ENCODE results near the gene PLEKHG4B. TPM values are rescaled to one million over a fixed set of nuclear protein-coding genes. Genes with fewer than 3 reads are reported as not detected.
"Not testable (repeated sequence)": the region's sequence is repeated elsewhere in the genome, so short reads cannot be mapped to it uniquely, and the experiment has no call there.

The PLEKHG4B gene
- polyA plus RNA-seq, 3 donors = not detected

GRCh38 chr5:213803-214395 is 121.9 kb downstream of the PLEKHG4B start:
- Histone ChIP-seq H4K20me1 (ENCODE audit: insufficient read depth, low read length) (peaks cover 10% of the 10 kb centered on the region), H3K27me3 (ENCODE audit: control insufficient read depth in 2 of 2, insufficient read depth in 2 of 2, low read length in 2 of 2) (no peaks in the 10 kb centered on the region), H3K4me1 (ENCODE audit: control insufficient read depth in 1 of 2, insufficient read depth in 2 of 2, low read length in 2 of 2) (peaks cover 1 to 6% of the 10 kb centered on the region in 2 donors), H3K9ac (ENCODE audit: insufficient read depth, low read length, poor library complexity, severe bottlenecking) (no peak overlapping the region), H3K27ac (ENCODE audit: low read depth in 1 of 2, low read length in 2 of 2) (no peak overlapping the region), H3K36me3 (replicated peaks in 1 of 2; ENCODE audit: control insufficient read depth in 1 of 2, insufficient read depth in 2 of 2, low read length in 2 of 2) (peaks cover 0 to 3% of the 10 kb centered on the region in 2 donors), H3K9me3 (replicated peaks in 1 of 2; ENCODE audit: control insufficient read depth in 1 of 2, insufficient read depth in 1 of 2, low read length in 2 of 2) (no peaks in the 10 kb centered on the region), H3K79me2 (ENCODE audit: insufficient read depth, low read length) (peaks cover 17% of the 10 kb centered on the region), H3K4me2 (replicated peaks; ENCODE audit: extremely low read depth, low read length, poor library complexity, severe bottlenecking) (no peak overlapping the region), H3K4me3 (replicated peaks in 1 of 3; ENCODE audit: low read depth in 2 of 3, low read length in 3 of 3) (no peak overlapping the region), H2AFZ (ENCODE audit: insufficient read depth, low read depth, low read length, poor library complexity, severe bottlenecking) (no peak overlapping the region)
- Mint-ChIP-seq H3K27ac (no peak overlapping the region), H3K4me1 (peaks cover 12% of the 10 kb centered on the region), H3K9me3 (peaks cover 0 to 2% (median 0%) of the 10 kb centered on the region in 7 donors), H3K36me3 (peaks cover 15 to 32% of the 10 kb centered on the region in 2 donors), H3K4me3 (no peak overlapping the region), H3K27me3 (ENCODE audit: low read depth in 3 of 3) (no peaks in the 10 kb centered on the region)
- no peak for DNase-seq
- intact Hi-C loops (cut with micrococcal nuclease) = no loop called here
- TF ChIP-seq CTCF (IDR thresholded peaks at IDR 0.05) = no peak
- WGBS (ENCODE audit: insufficient coverage) = 100% methylated on average over 4 of the region's 12 CpGs

- Histone ChIP-seq H3K4me1 (ENCODE audit: control insufficient read depth in 1 of 2, insufficient read depth in 2 of 2, low read length in 2 of 2) (peaks cover 15 to 17% of the 10 kb centered on the region in 2 donors), H4K20me1 (ENCODE audit: insufficient read depth, low read length) (peaks cover 17% of the 10 kb centered on the region), H3K79me2 (ENCODE audit: insufficient read depth, low read length) (peaks cover 30% of the 10 kb centered on the region)
- H2AFZ ChIP-seq (ENCODE audit: insufficient read depth, low read depth, low read length, poor library complexity, severe bottlenecking); H3K4me2 ChIP-seq (replicated peaks; ENCODE audit: extremely low read depth, low read length, poor library complexity, severe bottlenecking); H3K9me3 Mint-ChIP-seq; H3K36me3 ChIP-seq (replicated peaks in 1 of 2; ENCODE audit: control insufficient read depth in 1 of 2, insufficient read depth in 2 of 2, low read length in 2 of 2); H3K9me3 ChIP-seq (replicated peaks in 1 of 2; ENCODE audit: control insufficient read depth in 1 of 2, insufficient read depth in 1 of 2, low read length in 2 of 2); DNase-seq; H3K4me3 ChIP-seq (replicated peaks in 1 of 3; ENCODE audit: low read depth in 2 of 3, low read length in 3 of 3); intact Hi-C loops (cut with micrococcal nuclease); H3K27ac Mint-ChIP-seq; H3K4me3 Mint-ChIP-seq; H3K27me3 Mint-ChIP-seq (ENCODE audit: low read depth in 3 of 3); H3K9ac ChIP-seq (ENCODE audit: insufficient read depth, low read length, poor library complexity, severe bottlenecking); H3K27me3 ChIP-seq (ENCODE audit: control insufficient read depth in 2 of 2, insufficient read depth in 2 of 2, low read length in 2 of 2); H3K27ac ChIP-seq (ENCODE audit: low read depth in 1 of 2, low read length in 2 of 2): not testable (repeated sequence)
- H3K4me1 Mint-ChIP-seq = peaks cover 25% of the 10 kb centered on the region
- H3K36me3 Mint-ChIP-seq = peaks cover 15 to 32% of the 10 kb centered on the region in 2 donors
- no CpG with 5 or more reads among the region's 2 CpGs for WGBS (ENCODE audit: insufficient coverage)
Measured at GRCh38 chr5:215256-215655, 123.3 kb downstream of the PLEKHG4B start.

DNA sequence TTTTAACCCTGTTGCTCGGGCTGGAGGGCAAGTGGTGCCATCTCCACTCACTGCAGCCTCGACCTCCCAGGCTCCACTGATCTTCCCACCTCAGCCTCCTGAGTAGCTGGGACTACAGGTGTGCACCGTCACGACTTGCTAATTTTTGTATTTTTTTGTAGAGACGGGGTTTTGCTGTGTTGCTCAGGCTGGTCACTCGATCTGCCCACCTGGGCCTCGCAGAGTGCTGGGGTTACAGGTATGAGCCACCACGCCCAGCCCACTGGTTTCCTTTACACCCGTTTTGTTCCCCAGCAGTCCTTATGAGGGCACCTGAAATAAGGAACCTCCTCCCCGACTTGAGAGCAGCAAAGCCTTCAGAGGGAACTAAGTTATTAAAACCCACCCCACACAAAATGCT is 124.1 kb downstream of the PLEKHG4B start:
- H3K4me1 Mint-ChIP-seq = peaks cover 33% of the 10 kb centered on the region
- not testable (repeated sequence) for DNase-seq

More for the DNA sequence above, 124.1 kb downstream of the PLEKHG4B start:
- H3K4me2 ChIP-seq (replicated peaks; ENCODE audit: extremely low read depth, low read length, poor library complexity, severe bottlenecking); H3K27ac ChIP-seq (ENCODE audit: low read depth in 1 of 2, low read length in 2 of 2); H2AFZ ChIP-seq (ENCODE audit: insufficient read depth, low read depth, low read length, poor library complexity, severe bottlenecking); H3K9me3 ChIP-seq (replicated peaks in 1 of 2; ENCODE audit: control insufficient read depth in 1 of 2, insufficient read depth in 1 of 2, low read length in 2 of 2); H3K4me3 ChIP-seq (replicated peaks in 1 of 3; ENCODE audit: low read depth in 2 of 3, low read length in 3 of 3); intact Hi-C loops (cut with micrococcal nuclease); H3K27me3 ChIP-seq (ENCODE audit: control insufficient read depth in 2 of 2, insufficient read depth in 2 of 2, low read length in 2 of 2); H3K27ac Mint-ChIP-seq; H3K9me3 Mint-ChIP-seq; H3K4me3 Mint-ChIP-seq; H3K9ac ChIP-seq (ENCODE audit: insufficient read depth, low read length, poor library complexity, severe bottlenecking); H3K27me3 Mint-ChIP-seq (ENCODE audit: low read depth in 3 of 3); H3K36me3 ChIP-seq (replicated peaks in 1 of 2; ENCODE audit: control insufficient read depth in 1 of 2, insufficient read depth in 2 of 2, low read length in 2 of 2): not testable (repeated sequence)
- Histone ChIP-seq H3K79me2 (ENCODE audit: insufficient read depth, low read length) (peaks cover 38% of the 10 kb centered on the region), H4K20me1 (ENCODE audit: insufficient read depth, low read length) (peaks cover 22% of the 10 kb centered on the region), H3K4me1 (ENCODE audit: control insufficient read depth in 1 of 2, insufficient read depth in 2 of 2, low read length in 2 of 2) (peaks cover 20 to 21% of the 10 kb centered on the region in 2 donors)
- peaks cover 15 to 32% of the 10 kb centered on the region in 2 donors for H3K36me3 Mint-ChIP-seq
- no CpG with 5 or more reads among the region's 10 CpGs for WGBS (ENCODE audit: insufficient coverage)

Measured in CD14-positive monocyte (primary cell).